Measurements from ENCODE around the gene PABPC1L. TPM values are rescaled to one million over a fixed set of nuclear protein-coding genes. Genes with fewer than 3 reads are reported as not detected.

Gene PABPC1L
- total and polyA plus RNA-seq, 2 donors (not counting 1 experiment from before 2014, with no cell fraction given): 105 to 295 TPM

GRCh38 chr20:44901974-44902373 is 7.9 kb upstream of the PABPC1L start:
- Histone ChIP-seq H2AFZ (ENCODE audit: insufficient read depth, low read depth, low read length, poor library complexity, severe bottlenecking) (no peak overlapping the region), H3K27me3 (replicated peaks in 1 of 4; ENCODE audit: control extremely low read depth in 1 of 4, control insufficient read depth in 3 of 4, insufficient read depth in 4 of 4, low read length in 3 of 4) (no peaks in the 10 kb centered on the region), H3K9ac (ENCODE audit: low read length) (no peak overlapping the region), H3K36me3 (replicated peaks in 1 of 2; ENCODE audit: control extremely low read depth in 1 of 2, control insufficient read depth in 1 of 2, extremely low read depth in 1 of 2, insufficient read depth in 2 of 2, low read length in 1 of 2) (peaks cover 7 to 69% of the 10 kb centered on the region in 2 experiments), H3K4me2 (replicated peaks; ENCODE audit: low read depth, low read length, poor library complexity, severe bottlenecking) (no peak overlapping the region), H3K4me1 (ENCODE audit: control insufficient read depth in 2 of 2, insufficient read depth in 2 of 2, low read length in 2 of 2) (peaks cover 17 to 21% of the 10 kb centered on the region in 2 donors), H3K27ac (ENCODE audit: low read length in 2 of 2) (no peak overlapping the region), H4K20me1 (ENCODE audit: control insufficient read depth, insufficient read depth, low read length, poor library complexity, severe bottlenecking) (peaks cover 96% of the 10 kb centered on the region), H3K9me3 (ENCODE audit: control extremely low read depth in 1 of 3, control insufficient read depth in 2 of 3, insufficient read depth in 1 of 3, low read length in 2 of 3) (no peaks in the 10 kb centered on the region), H3K79me2 (ENCODE audit: control insufficient read depth, insufficient read depth, low read length) (peaks cover 58% of the 10 kb centered on the region), H3K4me3 (ENCODE audit: control extremely low read depth in 1 of 5, extremely low read depth in 1 of 5, insufficient read depth in 1 of 5, low read depth in 2 of 5, low read length in 4 of 5) (no peak overlapping the region)
- Mint-ChIP-seq H3K4me1 (peaks cover 32% of the 10 kb centered on the region), H3K27me3 (no peaks in the 10 kb centered on the region), H3K9me3 (ENCODE audit: insufficient read depth) (no peaks in the 10 kb centered on the region), H3K4me3 (no peak overlapping the region), H3K27ac (no peak overlapping the region)
- POLR2A ChIA-PET: no interaction called here
- intact Hi-C loops (cut with micrococcal nuclease): no loop called here
- no peak for DNase-seq
- no CpG with 5 or more reads among the region's 2 CpGs for WGBS (ENCODE audit: insufficient coverage)
- no peak for ATAC-seq (ENCODE audit: low read depth)
- no peak for TF ChIP-seq EZH2 (IDR thresholded peaks at IDR 0.05; ENCODE audit: borderline replicate concordance, insufficient read depth, low read depth, low read length, poor library complexity, severe bottlenecking)
- no peak for TF ChIP-seq CTCF (IDR thresholded peaks at IDR 0.05)
- CTCF ChIA-PET: interaction anchor here (1.5 kb wide), 1 partner anchor 14 kb away, joined by 7 read pairs; no protein-coding TSS in a partner anchor

- no peak overlapping the region for H3K27ac Mint-ChIP-seq
- Histone ChIP-seq H3K9me3 (ENCODE audit: control extremely low read depth in 1 of 3, control insufficient read depth in 2 of 3, insufficient read depth in 1 of 3, low read length in 2 of 3) (no peaks in the 10 kb centered on the region), H3K9ac (ENCODE audit: low read length) (no peak overlapping the region), H3K27ac (ENCODE audit: low read length in 2 of 2) (no peak overlapping the region), H3K27me3 (replicated peaks in 1 of 4; ENCODE audit: control extremely low read depth in 1 of 4, control insufficient read depth in 3 of 4, insufficient read depth in 4 of 4, low read length in 3 of 4) (no peaks in the 10 kb centered on the region), H3K4me2 (replicated peaks; ENCODE audit: low read depth, low read length, poor library complexity, severe bottlenecking) (no peak overlapping the region), H3K4me1 (ENCODE audit: control insufficient read depth in 2 of 2, insufficient read depth in 2 of 2, low read length in 2 of 2) (peaks cover 4 to 8% of the 10 kb centered on the region in 2 donors), H3K36me3 (replicated peaks in 1 of 2; ENCODE audit: control extremely low read depth in 1 of 2, control insufficient read depth in 1 of 2, extremely low read depth in 1 of 2, insufficient read depth in 2 of 2, low read length in 1 of 2) (peaks cover 7 to 74% of the 10 kb centered on the region in 2 experiments), H3K79me2 (ENCODE audit: control insufficient read depth, insufficient read depth, low read length) (peaks cover 36% of the 10 kb centered on the region), H2AFZ (ENCODE audit: insufficient read depth, low read depth, low read length, poor library complexity, severe bottlenecking) (no peak overlapping the region), H4K20me1 (ENCODE audit: control insufficient read depth, insufficient read depth, low read length, poor library complexity, severe bottlenecking) (peaks cover 74% of the 10 kb centered on the region), H3K4me3 (ENCODE audit: control extremely low read depth in 1 of 5, extremely low read depth in 1 of 5, insufficient read depth in 1 of 5, low read depth in 2 of 5, low read length in 4 of 5) (no peak overlapping the region)
- no peak overlapping the region for H3K4me3 Mint-ChIP-seq
- peaks cover 18% of the 10 kb centered on the region for H3K4me1 Mint-ChIP-seq
- no peak for DNase-seq
- no peaks in the 10 kb centered on the region for H3K27me3 Mint-ChIP-seq
- WGBS (ENCODE audit: insufficient coverage): no CpG with 5 or more reads among the region's 5 CpGs
- intact Hi-C loops (cut with micrococcal nuclease): no loop called here
- CTCF ChIA-PET: interaction anchor here (1.4 kb wide), 1 partner anchor 192 kb away, joined by 3 read pairs; no protein-coding TSS in a partner anchor
- POLR2A ChIA-PET: no interaction called here
- H3K9me3 Mint-ChIP-seq (ENCODE audit: insufficient read depth): no peaks in the 10 kb centered on the region
- TF ChIP-seq EZH2 (IDR thresholded peaks at IDR 0.05; ENCODE audit: borderline replicate concordance, insufficient read depth, low read depth, low read length, poor library complexity, severe bottlenecking) (no peak), CTCF (IDR thresholded peaks at IDR 0.05) (no peak)
- ATAC-seq (ENCODE audit: low read depth): no peak
Measured at GRCh38 chr20:44904377-44904776, 5.5 kb upstream of the PABPC1L start.
